NCI-H1105 treated with DMSO at 0.1 percent for 48 hours (cell line): ENCODE results near the gene FBXL5.

Experiments used
- DNase-seq: peaks from one replicate; lab custom pipeline; 2025; lab: John Stamatoyannopoulos, UW

Gene FBXL5

DNA sequence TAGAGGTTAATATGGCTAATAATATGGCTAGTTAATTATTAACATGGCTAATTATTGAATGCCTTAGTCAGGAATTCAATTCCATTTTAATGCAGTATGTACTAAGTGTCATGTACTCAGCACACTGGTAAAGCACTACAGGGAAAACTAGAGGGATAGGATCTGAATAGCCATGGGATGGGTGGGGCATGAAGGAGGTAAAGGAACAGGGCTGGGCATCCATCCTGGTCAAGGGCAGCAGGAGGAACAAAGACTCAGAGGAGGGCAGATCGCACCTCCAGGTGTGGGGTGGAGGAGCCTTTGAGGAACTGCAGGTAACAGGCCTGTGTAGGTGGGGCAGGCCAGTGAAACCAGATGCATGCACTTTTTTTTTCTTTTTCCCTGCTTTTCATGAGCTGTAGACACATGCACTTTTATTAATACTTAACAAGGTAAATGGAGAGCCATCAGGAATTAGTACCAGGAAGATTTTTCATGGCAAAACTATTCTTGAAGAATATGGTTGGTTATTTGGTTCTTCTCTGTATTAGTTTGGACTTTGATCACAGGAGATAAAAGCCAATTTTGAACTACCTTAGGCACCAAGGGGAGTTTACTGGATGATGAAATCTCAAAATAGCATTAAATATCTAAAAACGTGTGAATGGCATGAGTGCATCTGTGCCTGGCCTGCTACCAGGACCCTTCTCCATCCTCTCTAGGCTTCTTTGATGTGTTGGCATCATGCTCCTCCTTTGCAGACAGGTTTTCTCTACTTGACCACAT is 97.2 kb downstream of the FBXL5 start:
- no peak for DNase-seq

DNA sequence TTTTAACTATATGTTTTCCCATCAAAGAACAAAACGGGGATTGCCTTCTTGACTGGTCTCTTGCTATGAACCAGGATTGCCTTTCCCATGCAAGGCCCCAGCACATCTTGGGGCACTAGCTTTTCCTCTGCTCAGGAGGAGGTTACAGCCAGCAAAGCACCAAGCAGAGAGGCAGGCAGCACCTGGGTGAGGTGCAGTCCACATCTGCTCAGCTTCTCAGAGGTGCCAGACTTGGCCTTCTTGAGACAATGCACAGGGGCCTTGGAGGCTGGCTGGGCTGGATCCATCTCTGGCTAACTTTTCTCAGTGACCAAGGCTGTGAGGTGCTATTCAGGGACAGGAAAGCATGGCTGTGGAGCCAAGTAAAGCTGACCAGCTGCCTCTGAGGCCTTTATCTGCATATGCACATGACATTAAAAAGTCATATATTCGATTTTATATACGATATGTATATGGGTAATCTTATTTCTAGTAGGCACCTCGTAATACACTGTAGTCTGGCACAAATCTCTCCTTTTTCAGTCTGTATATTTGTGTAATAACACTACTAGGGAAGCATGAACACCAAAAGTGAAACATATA is 98.6 kb downstream of the FBXL5 start:
- no peak for DNase-seq
